ENCODE results near the gene PSMF1.

- TF ChIP-seq CTCF (IDR thresholded peaks at IDR 0.05; ENCODE audit: low read length), result no peak
- no peak for TF ChIP-seq EZH2 (optimal IDR thresholded peaks at IDR 0.05; ENCODE audit: low read depth, low read length)
- TF ChIP-seq EZH2phosphoT487 (IDR thresholded peaks at IDR 0.05; ENCODE audit: low read length), result no peak
These were observed 5.5 kb upstream of the PSMF1 start for GRCh38 chr20:1112908-1113307.

Measured in MM.1S (cell line).